Ectodermal cell (in vitro differentiated cells): ENCODE results near the gene CERS6.

ENCODE experiments used
- H3K27ac ChIP-seq: 2 replicates; pipeline ENCODE4 v1.7.0; 2013; ENCODE audit warnings: mild to moderate bottlenecking, low read depth, low read length; ENCODE audit not compliant: insufficient read depth, poor library complexity, severe bottlenecking
- H3K27me3 ChIP-seq: 2 replicates; pipeline ENCODE4 v1.7.0; 2013; ENCODE audit warnings: mild to moderate bottlenecking, low read length; ENCODE audit not compliant: insufficient read depth, control insufficient read depth, poor library complexity, severe bottlenecking
- H3K36me3 ChIP-seq: one replicate; pipeline ENCODE4 v1.7.0; 2013; ENCODE audit warnings: low read length; ENCODE audit not compliant: control insufficient read depth, insufficient read depth
- H3K4me1 ChIP-seq: one replicate; pipeline ENCODE4 v1.7.0; 2013; ENCODE audit warnings: low read length; ENCODE audit not compliant: control insufficient read depth, insufficient read depth
- H3K4me3 ChIP-seq: 2 replicates; pipeline ENCODE4 v1.7.0; 2013; ENCODE audit warnings: low read depth, low read length, control low read depth; ENCODE audit not compliant: insufficient read depth
- H3K9me3 ChIP-seq: 2 replicates; pipeline ENCODE4 v1.7.0; 2013; ENCODE audit warnings: mild to moderate bottlenecking, low read length, moderate library complexity; ENCODE audit not compliant: control insufficient read depth
- WGBS, 2 experiments: methylation state at CpG; one replicate each; pipeline ENCODE4 v1.1.7; 2013; ENCODE audit warnings: missing lambda C conversion rate in 2 of 2; 5-methylcytosine and 5-hydroxymethylcytosine counted together

CERS6 gene

GRCh38 chr2:168632709-168633121 is 176.6 kb downstream of the CERS6 start:
- Histone ChIP-seq H3K4me3 (no peak overlapping the region), H3K27me3 (no peaks in the 10 kb centered on the region), H3K9me3 (no peaks in the 10 kb centered on the region), H3K27ac (no peak overlapping the region), H3K4me1 (peaks cover 6% of the 10 kb centered on the region), H3K36me3 (no peaks in the 10 kb centered on the region)
- 70 to 73% methylated on average over 7 of the region's 7 CpGs for WGBS, 2 experiments

DNA sequence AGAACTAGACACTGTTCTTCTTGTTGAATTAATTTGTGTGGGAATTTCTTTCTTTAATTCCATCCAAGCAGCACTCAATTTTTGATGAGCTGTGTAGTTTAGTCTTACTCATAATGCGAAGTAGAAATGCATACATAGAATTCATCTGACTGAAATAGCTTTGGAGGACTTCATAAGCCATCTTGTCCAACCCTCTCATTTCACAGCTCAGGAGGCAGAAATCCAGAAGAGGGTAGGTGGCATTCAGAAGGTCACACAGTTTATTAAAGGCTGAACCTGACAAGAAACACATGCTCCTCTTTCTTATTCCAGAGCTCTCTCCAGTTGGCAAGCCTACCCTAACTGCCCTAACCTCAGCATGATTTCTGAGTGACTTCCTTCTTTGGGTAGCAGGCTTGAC is 177.1 kb downstream of the CERS6 start:
- no peaks in the 10 kb centered on the region for H3K27me3 ChIP-seq
- 100% methylated on average over 1 of the region's 1 CpG for WGBS, 2 experiments
- no peak overlapping the region for H3K27ac ChIP-seq

GRCh38 chr2:168633895-168634294 is 177.8 kb downstream of the CERS6 start:
- Histone ChIP-seq H3K4me1 (peaks cover 10% of the 10 kb centered on the region), H3K9me3 (no peaks in the 10 kb centered on the region), H3K4me3 (no peak overlapping the region), H3K27me3 (no peaks in the 10 kb centered on the region), H3K27ac (no peak overlapping the region), H3K36me3 (no peaks in the 10 kb centered on the region)
- 100% methylated on average over 1 of the region's 1 CpG for WGBS, 2 experiments

More for the DNA sequence above, 177.1 kb downstream of the CERS6 start:
- Histone ChIP-seq H3K4me3 (no peak overlapping the region), H3K36me3 (no peaks in the 10 kb centered on the region), H3K9me3 (no peaks in the 10 kb centered on the region), H3K4me1 (peaks cover 6% of the 10 kb centered on the region)

DNA sequence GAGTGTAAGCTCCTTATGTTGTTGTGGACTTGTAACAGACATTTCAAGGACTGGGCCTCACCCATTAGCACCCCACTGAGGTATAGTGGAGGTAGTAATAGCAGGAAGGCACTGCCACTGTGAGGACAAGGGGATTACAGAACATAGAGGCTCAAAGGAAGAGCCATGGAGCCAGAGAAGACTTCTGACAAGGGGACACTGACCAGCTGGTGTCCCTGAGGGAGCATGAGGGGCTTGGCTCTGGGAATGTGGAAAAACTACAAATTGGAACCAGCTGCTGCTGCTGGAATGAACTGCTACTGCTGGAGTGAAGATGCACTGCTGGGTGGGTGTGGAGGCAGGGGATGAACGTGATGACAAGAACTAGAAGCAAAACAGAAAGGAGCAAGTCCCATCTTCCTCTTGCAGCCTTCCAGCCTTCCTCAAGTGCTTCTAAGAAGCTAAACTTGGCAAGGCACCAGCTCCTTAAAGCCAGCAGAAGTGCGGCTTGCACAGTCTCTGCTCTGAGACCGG is 179.0 kb downstream of the CERS6 start:
- Histone ChIP-seq H3K4me1 (peaks cover 17% of the 10 kb centered on the region), H3K27me3 (no peaks in the 10 kb centered on the region), H3K9me3 (no peaks in the 10 kb centered on the region), H3K4me3 (no peak overlapping the region), H3K36me3 (no peaks in the 10 kb centered on the region), H3K27ac (peak overlapping the region; percentile 33)
- 86 to 94% methylated on average over 3 of the region's 3 CpGs for WGBS, 2 experiments

DNA sequence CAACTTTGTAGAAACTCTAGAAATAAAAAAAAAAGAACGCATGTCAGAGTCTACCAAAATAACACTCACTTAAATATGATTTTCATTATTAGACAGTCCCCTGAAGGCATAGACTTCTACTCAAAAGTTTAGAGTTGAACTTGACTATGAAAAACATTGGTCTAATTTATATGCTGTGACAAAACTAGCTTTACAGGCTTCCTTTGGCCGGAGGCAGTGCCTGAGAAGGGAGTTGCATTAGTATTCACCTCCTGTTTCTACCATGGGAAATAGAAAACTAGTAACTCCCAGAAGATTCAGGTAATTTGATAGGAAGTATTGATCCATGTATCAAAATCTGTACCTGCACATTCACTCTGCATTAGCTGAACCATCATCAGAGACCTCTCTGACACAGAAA is 182.9 kb downstream of the CERS6 start:
- WGBS, 2 experiments, result 72 to 85% methylated on average over 2 of the region's 2 CpGs
- H3K27ac ChIP-seq, result no peak overlapping the region

DNA sequence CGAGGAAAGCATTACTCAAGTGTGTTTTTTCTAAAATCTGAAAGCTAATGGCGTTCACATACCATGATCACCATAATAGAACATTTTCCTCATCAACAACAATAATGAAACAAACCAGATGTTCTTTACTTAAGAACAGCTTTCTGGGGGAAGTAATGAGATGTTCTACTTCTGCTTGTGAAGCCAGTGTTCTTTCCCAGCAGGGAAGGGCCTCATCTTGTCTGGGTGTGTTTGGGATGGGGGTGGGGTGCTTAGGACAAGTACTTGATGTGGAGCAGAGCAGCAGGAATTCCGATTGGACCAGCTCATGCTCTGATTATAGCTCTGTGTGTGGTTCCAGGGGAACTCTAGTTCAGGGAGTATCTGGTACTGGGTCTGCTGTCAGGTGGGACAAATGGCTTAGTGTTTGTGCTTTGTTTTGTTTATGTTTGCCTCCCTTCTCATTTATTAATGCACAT is 183.4 kb downstream of the CERS6 start:
- H3K4me3 ChIP-seq, result no peak overlapping the region
- 73 to 80% methylated on average over 3 of the region's 3 CpGs for WGBS, 2 experiments
- peak overlapping the region; percentile 36 for H3K27ac ChIP-seq
- H3K9me3 ChIP-seq, result no peaks in the 10 kb centered on the region
- no peaks in the 10 kb centered on the region for H3K36me3 ChIP-seq
- H3K27me3 ChIP-seq, result no peaks in the 10 kb centered on the region
- peaks cover 17% of the 10 kb centered on the region for H3K4me1 ChIP-seq

More for the DNA sequence above, 182.9 kb downstream of the CERS6 start:
- H3K4me3 ChIP-seq, result no peak overlapping the region
- H3K9me3 ChIP-seq, result no peaks in the 10 kb centered on the region
- H3K27me3 ChIP-seq, result no peaks in the 10 kb centered on the region
- peaks cover 17% of the 10 kb centered on the region for H3K4me1 ChIP-seq
- no peaks in the 10 kb centered on the region for H3K36me3 ChIP-seq

GRCh38 chr2:168640039-168640438 is 184.0 kb downstream of the CERS6 start:
- H3K27ac ChIP-seq, result no peak overlapping the region

GRCh38 chr2:168641636-168642035 is 185.6 kb downstream of the CERS6 start:
- no peaks in the 10 kb centered on the region for H3K9me3 ChIP-seq

More at GRCh38 chr2:168640039-168640438, 184.0 kb downstream of the CERS6 start:
- WGBS, 2 experiments, result 100% methylated on average over 1 of the region's 3 CpGs; no CpG with 5 or more reads in 1 of the 2 experiments
- Histone ChIP-seq H3K4me1 (peaks cover 15% of the 10 kb centered on the region), H3K27me3 (no peaks in the 10 kb centered on the region), H3K36me3 (no peaks in the 10 kb centered on the region), H3K9me3 (no peaks in the 10 kb centered on the region), H3K4me3 (no peak overlapping the region)

GRCh38 chr2:168642873-168643272 is 186.8 kb downstream of the CERS6 start:
- Histone ChIP-seq H3K4me3 (no peak overlapping the region), H3K36me3 (no peaks in the 10 kb centered on the region), H3K9me3 (no peaks in the 10 kb centered on the region), H3K4me1 (peaks cover 11% of the 10 kb centered on the region), H3K27me3 (no peaks in the 10 kb centered on the region), H3K27ac (no peak overlapping the region)
- WGBS, 2 experiments, result 84 to 96% methylated on average over 5 to 6 of the region's 6 CpGs

More at GRCh38 chr2:168641636-168642035, 185.6 kb downstream of the CERS6 start:
- Histone ChIP-seq H3K4me1 (peaks cover 11% of the 10 kb centered on the region), H3K36me3 (no peaks in the 10 kb centered on the region), H3K27ac (no peak overlapping the region), H3K4me3 (no peak overlapping the region), H3K27me3 (no peaks in the 10 kb centered on the region)
- 86 to 100% methylated on average over 1 of the region's 4 CpGs for WGBS, 2 experiments

DNA sequence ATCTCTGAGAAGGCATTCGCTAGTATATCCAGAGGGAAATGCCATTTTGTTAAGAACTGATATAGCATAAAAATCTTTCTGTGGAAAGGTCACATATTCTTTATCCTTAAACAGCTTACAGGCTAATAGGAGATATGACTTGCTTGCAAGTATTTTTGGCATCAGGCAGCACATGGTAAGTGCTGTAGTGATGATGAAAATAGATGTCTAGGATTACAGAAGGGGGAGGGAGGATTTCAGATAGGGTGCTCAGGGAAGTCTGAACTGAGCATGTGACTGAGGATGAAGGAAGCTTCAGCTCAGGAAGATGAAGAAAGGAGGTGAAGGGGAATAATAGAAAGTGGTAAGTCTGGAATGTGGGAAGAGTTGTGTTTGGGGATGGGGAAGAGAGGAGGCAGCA is 187.9 kb downstream of the CERS6 start:
- Histone ChIP-seq H3K27ac (no peak overlapping the region), H3K9me3 (no peaks in the 10 kb centered on the region), H3K27me3 (no peaks in the 10 kb centered on the region), H3K36me3 (no peaks in the 10 kb centered on the region), H3K4me3 (no peak overlapping the region), H3K4me1 (peaks cover 10% of the 10 kb centered on the region)
- 91% methylated on average over 1 of the region's 1 CpG; no CpG with 5 or more reads in 1 of the 2 experiments for WGBS, 2 experiments
